NCI-H1694 treated with DMSO at 0.1 percent for 48 hours (cell line): ENCODE results near the gene PTX4.

ENCODE experiments used
- DNase-seq: peaks from one replicate; lab custom pipeline; 2025; lab: John Stamatoyannopoulos, UW

PTX4 gene

DNA sequence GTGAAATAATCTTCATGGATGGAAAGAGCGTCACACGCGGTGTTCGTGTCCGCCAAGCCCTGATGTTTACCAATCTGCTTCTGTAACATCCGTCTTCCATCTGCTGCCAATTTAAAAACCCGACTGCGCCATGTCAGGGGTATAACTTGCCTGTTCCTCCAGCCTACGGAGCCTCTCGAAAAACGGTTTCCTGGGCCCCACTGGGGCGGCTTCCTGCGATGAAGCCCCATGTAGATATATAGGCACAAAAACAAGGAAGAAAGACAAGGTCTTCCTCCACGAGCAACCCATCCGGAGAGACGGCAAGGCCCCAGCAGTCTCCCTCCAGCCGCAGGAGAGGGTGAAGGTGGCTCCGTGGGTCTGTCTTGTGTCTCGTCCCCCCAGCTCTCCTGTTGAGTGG, at the start of gene PTX4:
PTX4 (minus strand) TSS at position 326 of the 400 bp plus-strand sequence; CDS start at position 291, 35 bp downstream.
- no peak for DNase-seq

DNA sequence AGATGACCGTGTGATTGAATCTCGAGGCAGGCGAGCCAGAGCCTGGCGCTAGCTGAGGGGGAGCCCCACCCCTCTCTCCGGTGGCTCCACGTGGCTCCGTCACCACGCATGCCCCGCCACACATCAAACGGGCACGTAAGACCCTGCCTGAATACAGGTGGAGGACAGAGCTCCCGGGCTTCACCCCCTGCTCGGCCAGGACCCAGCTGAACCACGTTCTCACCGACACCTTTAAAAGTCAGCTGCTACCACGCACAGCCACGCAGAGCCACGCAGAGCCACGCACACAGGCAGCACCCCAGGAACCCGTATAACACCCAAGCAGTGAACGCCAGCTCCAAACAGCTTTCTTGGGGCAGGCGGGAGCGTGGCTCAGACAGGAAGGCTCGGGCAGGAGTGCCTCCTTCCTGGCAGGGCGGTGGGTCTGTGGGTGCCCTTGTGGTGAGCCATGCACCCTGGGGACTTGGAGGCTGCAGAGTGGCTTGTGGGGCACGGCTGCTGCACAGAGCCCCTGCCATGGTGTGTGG, 49.1 kb upstream of the PTX4 start:
- DNase-seq = no peak

GRCh38 chr16:1537138-1537577, 48.4 kb upstream of the PTX4 start:
- no peak for DNase-seq

DNA sequence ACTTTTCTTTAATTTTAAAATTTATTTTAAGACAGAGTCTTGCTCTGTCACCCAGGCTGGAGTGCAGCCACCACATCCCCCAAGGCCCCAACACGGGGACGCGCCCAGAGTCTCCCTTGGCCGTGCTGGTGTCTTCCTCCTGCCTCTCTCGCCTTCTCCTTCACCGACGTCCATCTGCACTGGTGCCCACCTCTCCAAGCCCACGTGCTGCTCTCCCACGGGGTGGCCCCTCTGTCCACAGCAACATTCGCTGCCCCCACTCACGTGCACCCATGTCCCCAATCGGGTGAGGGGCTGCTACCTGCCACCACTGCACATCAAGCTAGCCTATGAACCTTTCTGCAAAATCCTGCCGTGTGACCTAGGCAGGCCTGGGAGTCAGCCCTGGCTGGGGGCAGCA, 47.9 kb upstream of the PTX4 start:
- DNase-seq = no peak

DNA sequence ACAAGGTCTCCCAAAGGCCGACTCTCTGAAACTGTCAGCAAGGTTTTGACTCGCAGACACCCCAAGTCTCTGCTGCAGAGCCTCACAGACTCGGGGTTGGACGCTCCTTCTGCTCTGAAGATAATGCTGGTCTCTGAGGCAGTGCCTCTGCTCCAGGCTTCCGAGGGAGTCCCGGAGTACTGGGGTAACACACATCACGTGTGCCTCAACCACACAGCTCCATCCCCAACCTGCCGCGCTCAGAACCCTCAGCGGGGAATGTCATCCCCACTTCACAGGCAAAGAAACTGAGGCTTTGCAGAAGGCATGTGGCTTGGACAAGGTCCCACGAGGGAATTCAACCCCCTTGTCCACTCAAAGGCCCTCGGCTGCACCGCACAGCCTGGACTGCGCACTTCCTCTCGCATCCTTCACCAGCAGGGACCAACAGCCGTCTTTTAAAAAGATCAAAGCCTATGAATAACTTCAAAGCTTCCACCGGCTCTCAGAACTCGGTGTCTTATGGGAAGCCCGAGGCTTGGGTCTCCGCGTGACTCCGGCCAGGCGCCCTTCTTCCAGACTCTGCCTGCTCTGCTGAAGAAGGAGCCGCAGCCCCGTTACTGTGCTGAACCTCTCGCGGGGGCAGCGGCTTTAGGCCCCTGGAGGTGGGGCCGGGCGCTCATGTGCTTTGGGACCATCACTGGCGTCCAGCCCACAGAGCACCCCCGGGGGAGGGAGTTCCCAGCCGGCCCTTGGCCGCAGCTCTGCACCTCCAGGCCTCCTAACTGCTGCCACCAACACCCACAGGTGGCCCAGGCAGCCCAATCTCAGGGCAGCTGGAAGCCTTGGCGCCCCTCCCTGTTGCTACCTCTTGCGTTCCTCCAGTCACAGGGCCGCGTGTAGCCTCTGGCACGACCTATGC, 46.9 kb upstream of the PTX4 start:
- no peak for DNase-seq

DNA sequence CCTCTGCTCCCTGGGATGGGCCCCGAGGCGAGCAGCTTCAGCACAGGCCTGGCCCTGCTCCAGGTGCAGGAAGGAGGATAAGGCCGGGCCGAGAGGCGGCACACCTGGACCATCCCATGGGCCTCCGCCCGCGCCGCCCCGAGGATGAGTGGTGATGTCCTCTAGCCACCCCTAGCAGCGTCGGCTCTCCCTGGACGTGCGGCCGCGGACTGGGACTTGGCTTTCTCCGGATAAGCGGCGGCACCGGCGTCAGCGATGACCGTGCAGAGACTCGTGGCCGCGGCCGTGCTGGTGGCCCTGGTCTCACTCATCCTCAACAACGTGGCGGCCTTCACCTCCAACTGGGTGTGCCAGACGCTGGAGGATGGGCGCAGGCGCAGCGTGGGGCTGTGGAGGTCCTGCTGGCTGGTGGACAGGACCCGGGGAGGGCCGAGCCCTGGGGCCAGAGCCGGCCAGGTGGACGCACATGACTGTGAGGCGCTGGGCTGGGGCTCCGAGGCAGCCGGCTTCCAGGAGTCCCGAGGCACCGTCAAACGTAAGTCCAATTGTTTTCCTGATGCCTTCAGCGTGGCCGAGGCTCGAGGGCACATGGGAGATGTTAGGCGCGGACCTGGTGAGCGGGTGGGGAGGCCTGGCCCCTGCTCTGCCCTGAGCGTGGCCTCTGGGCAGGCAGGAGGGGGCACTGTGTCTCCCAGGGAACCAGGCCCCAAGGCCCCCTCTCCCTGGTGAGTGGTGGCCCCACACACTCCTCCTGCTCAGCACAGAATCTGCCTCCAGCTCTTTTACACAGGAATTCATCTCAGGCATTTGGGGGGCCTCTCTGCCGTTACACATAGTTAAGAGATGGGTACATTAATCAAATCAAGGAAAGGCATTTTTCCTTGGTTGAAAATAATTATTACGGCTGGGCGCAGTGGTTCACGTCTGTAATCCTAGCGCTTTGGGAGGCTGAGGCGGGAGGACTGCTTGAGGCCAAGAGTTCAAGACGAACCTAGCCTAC, 45.6 kb upstream of the PTX4 start:
- DNase-seq = no peak

DNA sequence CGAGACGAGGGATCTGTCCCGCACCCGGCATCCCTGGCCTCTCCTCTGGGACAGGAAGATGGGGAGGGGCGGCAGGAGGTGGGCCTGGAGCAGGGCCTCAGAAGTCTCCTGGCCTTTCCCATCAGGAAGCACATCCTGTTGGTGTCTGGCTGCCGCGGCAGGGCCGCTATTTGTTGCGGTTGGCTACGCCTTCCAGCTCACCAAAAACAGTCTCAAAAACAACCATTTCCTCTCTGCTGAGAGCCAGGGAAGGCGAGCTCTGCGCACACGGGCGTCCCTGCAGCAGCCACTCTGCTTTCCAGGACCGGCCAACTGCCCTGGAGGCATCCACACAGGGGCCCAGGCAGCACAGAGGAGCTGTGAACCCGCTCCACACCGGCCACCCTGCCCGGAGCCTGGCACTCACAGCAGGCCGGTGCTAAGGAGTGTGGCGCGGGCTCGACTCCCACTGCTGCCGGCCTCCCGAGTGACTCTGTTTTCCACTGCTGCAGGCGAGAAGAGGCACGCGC, 44.8 kb upstream of the PTX4 start, which contains the start of gene TMEM204:
TMEM204 (plus strand) TSS at position 224 of the 509 bp plus-strand sequence. CDS start 610 bp downstream, outside the sequence.
- DNase-seq = no peak

- DNase-seq = no peak
Observed at GRCh38 chr16:1532771-1533170, 44.0 kb upstream of the PTX4 start.

- no peak for DNase-seq
Observed at GRCh38 chr16:1532081-1532760, 43.5 kb upstream of the PTX4 start.

DNA sequence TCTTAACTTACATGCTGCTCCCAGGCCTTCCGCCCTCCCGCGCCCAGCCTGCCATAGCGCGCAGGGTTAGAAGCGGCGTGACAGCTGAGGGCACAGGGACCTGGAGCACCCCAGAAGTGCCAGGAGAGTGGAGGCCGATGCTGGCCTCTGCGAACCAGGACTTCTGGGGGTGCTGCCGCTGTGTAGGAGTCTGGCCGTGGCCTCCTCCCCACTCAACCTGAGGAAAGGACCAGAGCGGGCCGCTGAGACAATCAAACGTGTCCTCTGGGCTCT, 42.8 kb upstream of the PTX4 start:
- DNase-seq = no peak

DNA sequence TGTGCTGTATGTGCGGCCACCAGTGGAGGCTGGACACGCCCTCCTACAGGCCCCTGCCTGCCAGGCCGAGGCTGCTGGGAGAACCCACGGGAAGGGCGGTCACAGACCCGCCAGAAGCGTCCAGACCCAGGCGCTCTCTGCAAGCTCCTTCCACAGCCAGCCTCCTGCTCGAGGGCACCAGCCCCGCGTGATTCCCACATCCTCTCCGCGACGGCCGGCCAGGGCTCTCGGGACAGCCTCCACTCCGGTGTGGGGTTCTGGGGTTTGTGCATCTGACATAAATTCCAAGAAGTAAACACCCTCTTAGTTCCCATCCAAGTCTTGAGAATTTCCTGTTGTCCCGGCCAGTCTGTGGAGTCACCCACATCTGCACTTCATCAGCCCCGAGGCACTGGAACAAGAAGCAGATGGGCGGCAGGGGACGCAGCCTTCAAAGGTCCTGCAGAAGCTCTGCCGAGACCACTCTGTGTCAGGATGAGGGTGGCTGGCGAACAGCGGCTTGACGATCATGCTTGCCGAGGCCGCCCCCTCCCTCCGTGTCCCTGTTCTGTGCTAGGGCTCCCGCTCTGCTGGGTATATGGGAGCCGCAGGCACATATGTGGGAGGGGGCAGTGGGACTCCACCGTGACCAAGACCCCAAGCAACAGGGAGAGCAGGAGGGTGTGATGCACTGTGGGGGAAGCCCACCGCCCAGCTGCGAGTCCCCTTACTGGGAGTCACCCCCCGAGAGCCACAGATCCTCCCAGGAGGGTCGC, 42.3 kb upstream of the PTX4 start:
- no peak for DNase-seq

DNA sequence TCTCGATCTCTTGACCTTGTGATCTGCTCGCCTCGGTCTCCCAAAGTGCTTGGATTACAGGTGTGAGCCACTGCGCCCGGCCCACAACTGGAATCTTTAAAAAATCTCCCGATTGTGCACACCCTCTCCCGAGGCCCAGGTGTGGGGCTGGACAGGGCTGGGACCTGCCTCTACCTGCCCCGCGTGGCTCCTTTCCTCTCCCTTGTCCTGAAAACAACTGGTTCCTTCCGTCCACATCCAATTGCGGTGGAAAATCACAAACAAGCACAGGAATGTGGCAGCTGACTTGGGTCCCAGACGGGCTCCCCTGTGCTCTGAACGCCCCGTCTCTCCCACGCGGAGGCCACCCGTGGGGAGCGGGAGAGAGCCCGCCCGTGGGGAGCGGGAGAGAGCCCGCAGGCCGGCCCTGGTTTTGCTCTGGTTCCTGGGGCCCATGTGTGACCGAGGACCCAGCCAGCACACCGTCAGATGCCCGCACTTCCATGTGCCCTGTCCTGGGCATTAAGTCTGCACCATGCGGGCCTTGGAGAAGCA, 41.7 kb upstream of the PTX4 start:
- DNase-seq = no peak

DNA sequence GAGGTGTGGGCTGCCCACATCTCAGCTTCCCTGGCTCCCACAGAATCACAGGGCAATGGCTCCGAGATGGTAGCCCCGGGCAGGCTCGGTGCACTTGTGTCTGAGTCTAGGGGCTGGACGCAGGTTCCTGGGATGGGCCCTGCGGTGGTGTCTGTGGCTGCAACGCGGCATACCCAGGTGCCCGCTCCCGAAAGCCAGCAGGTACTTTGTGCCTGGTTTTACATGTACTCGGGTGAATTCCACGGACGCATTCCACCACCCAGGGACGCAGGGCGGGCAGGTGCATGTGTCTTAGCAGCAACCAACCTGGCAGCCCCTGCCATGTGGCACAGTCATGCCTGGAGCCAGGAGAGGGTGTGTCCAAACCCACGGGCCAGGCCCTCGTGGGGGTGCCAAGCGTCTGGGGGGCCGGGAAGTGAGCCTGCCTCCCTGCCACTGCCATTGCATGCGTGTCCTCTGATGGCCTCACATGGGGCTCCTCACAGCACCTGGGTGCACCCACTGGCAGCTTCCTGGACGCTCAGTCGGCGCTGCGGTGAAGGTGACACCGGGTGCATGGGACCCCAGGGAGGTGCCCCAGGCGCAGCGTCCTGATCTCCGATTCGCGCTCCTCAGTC, 40.3 kb upstream of the PTX4 start:
- no peak for DNase-seq

- no peak for DNase-seq
Observed at GRCh38 chr16:1527836-1528811, 39.4 kb upstream of the PTX4 start.

- DNase-seq = no peak
Observed at GRCh38 chr16:1526608-1527555, 38.1 kb upstream of the PTX4 start.

DNA sequence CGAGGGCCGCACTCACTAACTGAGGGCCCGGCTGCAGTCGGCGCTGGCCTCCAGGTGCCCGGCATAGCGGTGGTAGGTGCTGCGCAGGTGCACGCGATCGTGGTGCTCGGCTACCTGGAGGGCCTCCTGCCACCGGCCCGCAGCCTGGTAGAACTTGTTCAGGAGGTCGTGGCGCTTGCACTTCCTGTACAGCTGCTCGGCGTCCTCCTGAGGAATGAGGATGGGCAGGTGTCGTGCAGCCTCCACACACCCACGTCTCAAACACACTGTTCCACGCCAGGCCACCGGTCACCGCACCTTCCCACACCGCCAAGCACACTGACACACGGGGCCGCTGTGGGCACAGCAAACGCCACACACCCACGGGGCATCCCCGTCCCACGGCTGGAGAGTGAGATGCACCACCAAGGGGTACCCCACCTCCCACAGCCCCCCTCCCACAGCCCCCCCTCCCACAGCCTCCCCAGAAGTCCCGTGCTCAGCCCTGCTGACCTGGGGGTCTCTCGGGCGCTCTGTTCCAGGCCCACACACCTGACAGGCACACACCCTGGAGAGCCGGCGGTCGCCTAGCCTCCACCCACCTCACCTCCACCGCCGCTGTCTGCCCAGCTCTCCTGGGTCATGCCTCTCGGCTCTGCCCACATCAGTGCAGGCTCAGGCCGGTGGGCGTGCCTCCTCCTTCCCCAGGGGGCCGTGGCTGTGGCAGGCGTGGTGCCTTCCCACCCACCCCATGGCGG, 37.3 kb upstream of the PTX4 start:
- no peak for DNase-seq

- DNase-seq = no peak
Observed at GRCh38 chr16:1524366-1524765, 35.6 kb upstream of the PTX4 start.
